Measurements from ENCODE around the gene KAT2A.
A peak's percentile ranks its signal among the peaks of the same experiment; 100 is the strongest.
"Not testable (repeated sequence)": the region's sequence is repeated elsewhere in the genome, so short reads cannot be mapped to it uniquely, and the experiment has no call there.

KAT2A gene
- total RNA-seq, result 46.4 to 50.0 reads per million in 2 experiments

DNA sequence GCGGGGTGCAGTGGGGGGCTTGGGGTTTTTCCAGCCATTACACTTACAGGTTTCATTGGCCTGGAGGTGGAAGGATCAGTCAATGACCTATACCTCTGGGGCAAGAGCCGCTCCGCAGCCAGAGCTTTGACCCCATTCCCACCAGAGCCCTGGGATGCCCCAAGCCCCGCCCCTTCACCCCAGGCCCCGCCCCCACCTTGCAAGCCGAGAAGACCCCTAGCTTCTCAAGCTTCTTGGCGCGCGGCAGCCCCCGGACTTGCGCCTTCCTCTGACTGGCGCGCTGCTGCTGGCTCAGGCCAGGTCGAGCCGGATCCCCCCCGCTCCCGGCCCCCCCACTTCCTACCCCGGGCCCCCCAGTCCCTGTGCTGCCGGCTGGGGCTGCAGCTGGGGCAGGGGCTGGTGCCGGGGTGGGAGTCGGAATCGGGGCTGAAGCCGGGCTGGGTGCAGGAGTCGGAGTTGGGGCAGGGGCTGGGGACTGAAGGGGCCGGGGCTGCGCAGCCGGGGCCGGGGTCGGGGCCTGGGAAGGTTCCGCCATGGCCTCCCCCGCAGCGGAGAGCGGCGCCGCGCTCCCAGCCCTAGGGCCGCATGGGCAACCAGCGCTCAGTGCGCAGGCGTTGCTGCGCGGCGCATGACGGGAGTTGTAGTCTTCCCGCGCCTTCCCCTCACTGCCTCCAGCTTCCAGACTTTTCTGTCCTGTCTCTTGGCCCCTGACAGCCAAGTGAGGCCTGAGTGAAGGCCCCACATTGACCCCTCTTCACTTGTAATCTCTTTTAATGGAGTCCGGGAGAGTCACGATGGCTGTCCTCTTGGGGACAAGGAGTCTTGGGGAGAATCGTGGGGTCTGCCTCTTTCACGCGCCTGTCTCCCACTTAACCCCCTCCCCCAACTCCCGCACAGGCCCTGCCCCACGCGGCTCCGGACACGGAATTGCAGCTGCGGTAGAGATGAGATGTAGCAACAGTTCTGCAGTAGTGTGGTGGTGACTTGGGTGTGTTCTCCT lies at the start of gene KAT2A:
Gene KAT2A, minus strand, starts transcription at position 598 of the 1,000 bp plus-strand sequence. Its CDS starts 63 bp downstream, at position 535.
- peak; percentile 62 for DNase-seq (ENCODE audit: low read depth)

DNA sequence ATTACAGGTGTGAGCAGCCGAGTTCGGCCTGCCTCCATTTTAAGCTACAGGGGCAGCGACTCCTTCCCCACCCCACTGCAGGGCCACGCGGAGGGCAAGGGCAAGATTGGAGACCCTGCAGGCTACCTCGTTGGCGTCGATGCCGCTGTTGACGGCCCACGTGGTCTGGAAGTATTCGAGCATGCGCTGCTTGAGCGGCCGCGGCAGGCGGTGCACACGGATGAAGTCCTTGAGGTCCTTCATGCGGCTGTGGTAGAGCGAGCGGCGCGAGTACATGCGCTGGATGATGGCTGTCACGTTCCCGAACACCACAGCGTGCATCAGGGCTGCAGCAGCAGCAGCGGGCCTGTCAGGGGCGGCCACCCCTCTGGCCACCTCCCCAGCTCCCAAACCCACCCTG lies 48.2 kb upstream of the KAT2A start:
- DNase-seq (ENCODE audit: low read depth), result no peak

DNA sequence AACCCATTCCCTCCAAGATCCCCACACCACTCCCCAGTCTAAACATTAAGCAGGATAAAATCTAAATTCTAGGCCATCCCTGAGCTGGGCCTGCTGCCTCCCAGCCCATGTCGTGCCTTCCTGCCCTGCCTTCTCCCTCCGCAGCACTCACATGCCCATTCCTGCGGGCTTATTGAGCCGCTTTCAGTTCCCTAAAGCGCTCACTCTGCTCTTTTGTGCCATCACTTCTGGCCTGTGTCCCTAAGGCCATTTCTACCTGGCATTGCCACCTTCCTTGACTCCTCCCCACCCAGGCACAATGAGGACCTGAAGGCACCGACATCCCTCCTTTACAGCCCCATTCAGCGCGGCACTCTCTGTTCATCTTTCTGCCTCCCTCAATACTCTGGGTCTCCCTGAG lies 46.6 kb upstream of the KAT2A start:
- DNase-seq (ENCODE audit: low read depth), result no peak

DNA sequence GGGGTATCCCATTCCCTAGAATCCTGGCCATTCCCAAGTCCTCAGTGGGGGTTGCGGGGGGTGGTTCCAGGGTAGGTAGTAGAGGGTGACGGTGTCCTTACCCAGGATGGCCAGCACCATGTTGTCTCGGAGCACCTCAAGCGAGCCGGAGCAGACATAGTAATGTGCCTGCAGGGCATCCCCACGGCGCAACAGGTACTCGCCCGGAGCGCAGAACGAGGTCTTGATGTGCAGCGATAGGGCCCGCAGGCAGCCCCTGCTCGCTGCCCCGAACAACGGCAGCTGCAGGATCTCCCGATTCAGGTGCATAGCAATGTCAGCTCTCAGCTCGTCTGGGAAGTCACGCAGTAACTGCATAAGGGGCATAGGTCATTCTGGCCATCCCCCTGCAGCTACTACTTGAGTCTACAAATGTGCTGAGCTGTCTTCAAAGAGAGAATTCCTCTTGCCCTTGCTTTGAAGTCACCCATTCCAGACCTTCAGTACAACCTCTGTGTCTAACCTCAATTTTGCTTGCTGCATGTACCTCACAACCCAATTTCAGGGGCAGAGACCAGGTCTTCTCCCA lies 45.1 kb upstream of the KAT2A start:
- DNase-seq (ENCODE audit: low read depth), result no peak

DNA sequence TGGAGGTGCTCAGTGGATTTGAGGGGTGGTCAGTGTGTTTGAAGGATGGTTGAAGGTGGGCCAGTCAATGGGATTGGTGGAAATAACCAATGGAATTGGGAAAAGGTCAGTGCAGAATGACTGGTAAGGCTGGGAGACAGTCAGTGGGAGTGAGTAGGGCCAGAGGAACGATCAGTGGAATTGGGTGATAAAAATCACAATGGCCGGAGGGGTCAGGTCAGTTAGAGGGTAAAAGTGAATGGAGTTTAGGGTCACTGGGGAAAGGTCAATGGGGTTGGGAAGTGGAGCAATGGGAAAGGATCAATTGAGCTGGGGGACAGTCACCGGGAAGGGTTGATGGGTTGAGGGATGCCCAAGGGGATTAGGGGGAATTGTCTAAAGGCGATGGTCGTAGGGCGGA lies 44.6 kb upstream of the KAT2A start:
- DNase-seq (ENCODE audit: low read depth), result no peak

DNA sequence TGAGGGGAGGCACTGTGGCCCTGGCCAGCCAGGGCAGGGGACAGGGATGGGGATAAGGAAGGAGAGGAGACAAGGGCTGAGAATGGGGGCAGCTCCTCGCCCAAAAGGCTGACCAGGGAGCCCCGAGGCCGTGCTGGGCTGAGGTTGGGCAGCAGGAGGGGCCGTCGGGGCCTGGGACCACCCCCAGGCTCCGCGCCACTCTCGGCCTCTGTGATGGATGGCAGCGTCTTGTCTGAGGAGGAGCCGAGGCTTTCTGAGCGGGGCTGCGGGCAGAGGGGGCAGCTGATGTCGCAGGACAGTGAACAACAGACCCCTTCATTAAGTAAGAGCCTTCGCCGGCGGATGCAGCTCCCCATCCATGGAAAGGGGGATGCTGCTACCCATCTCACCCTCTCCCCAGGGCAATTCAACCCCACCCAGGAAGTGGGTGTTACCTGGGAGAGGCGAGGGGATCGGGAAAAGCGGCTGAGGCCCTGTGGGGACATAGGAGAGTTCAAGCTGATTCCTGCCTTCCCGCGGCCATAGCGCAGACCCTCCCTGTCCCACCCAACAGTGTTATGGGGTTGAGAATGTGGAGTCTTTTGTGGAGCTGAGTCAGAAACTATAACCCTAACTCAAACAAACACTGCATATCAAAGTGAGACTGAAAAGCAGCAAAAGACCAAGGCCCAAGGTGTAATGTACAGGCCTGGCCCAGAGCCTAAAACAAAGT lies 42.7 kb upstream of the KAT2A start:
- no peak for DNase-seq (ENCODE audit: low read depth)

DNA sequence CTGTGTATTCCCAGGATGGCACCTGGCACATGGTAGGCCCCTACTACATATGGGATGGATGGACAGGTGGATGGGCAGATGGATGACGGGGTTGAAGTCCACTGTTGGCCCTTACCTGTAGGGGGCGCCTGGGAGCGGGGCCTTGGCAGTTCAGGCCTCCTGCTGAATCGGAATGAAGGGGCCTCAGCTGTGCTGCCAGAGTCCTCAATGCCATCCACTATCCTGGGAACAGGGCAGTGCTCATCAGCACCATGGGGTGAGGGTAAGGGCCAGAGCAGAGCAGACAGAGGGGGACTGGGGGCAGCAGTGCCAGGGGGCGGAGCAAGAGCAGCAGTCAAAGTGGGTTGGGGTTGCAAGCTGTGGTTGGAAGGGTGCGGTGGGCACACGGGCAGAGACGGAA lies 41.9 kb upstream of the KAT2A start:
- no peak for DNase-seq (ENCODE audit: low read depth)

DNA sequence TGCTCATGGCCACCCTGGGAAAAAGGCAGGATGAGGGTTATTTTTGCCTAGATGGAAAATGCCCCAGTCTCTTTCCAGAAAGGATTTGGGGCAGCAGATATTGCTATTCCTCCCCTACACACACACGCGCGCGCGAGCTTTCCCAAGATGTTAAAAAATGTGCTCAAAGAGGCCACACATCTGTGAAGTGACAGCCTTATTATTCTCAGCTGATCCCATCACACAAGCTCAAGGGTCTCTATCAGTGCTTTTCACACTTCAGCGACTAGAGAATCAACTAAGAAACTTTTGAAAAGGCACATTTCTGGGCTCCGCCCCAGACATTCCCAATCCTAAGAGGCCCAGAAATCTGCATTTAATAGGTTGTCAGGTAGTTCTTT lies 39.4 kb upstream of the KAT2A start:
- no peak for DNase-seq (ENCODE audit: low read depth)

DNA sequence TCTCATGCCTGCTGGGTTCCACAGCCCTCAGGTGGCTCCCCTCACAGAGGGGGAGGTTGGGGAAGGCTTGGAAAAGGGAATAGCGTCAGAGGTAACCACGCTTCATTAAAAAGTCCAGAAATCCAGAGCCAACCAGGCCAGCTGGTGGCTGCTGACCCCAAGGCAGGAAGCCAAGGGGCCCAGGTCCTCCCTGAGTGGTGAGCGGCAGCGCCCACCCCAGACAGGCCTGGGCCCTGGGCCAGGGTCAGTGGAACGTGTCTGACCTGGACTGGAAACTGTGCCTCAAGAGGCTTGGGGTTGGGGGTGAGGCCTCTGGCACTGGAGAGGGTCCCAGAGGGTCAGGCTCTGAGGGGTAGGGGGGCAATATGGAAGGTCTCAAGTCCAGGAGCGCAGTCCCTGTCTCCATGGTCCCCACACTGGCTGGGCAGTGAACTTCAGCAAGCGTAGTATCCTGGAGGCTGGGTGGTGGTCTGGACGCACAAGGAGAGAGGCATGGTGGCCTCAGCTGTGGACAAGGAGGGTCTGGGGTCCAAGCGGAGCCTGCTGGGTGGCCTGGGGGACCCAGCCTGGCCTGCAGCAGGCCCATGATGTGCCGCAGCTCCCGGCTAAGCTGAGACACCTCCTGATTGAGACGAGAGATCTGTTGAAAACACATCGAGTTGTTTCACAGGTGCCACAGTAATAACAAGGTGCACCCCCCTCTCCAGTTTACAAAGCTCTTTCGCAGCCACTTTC lies 38.8 kb upstream of the KAT2A start:
- no peak for DNase-seq (ENCODE audit: low read depth)

DNA sequence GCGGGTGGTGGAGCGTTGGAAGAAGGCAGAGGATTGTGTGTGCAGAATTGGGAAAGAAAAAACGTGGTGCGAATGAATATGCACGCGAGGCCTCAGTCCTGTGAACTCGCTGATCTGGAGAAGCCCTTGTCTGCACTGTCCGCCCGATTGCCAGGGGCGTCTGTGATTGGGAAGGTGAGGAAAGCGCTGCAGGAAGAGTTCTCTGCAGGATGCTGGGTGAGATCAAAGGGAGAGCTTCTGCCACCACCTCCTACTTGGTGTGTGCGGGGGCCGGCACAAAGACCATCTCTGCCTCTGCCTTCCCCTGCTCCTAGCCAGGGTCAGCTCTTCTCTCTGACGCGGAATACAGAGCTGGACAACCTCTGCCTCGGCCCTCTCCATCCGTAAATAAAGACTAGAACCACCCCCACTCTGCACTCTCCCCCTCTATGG lies 34.5 kb upstream of the KAT2A start:
- DNase-seq (ENCODE audit: low read depth), result no peak

DNA sequence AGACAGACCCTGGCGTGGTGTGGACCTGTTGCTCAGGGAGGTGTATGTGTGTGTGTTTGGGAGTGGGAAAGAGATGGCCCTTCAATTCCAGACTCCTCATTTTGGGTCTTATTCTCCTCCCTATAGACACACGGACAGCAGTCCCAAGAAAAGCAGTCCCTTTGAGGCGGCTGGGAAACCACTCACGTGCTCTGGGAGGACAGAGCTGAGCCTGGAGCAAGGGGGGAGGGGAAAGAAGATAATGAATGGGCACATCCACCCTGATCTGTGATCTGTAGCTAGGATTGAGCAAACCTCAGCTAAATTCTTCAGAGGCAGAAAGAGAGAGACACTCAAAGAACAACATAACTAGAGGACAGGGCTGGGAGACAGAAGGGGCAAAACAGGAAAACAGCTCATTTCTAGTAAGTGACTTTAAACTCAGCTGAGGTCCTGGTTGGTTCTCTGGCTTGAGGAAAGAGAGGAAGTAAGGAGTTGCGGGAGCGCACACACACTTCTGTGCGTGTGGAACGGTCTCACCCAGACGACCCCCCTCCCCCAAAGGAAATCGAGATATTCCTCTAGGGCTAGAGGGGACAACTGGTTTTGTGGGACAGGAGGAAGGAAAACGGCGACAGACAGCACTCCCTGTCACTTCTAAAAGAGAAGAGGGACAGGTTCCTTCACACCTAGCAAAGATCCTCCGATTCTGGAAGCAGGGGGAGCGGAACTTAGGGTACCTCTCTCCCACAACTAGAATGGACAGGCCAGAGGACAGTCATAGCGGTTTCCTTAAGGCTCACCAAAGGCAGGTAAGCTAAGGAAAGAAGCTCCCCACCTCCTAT lies 33.0 kb upstream of the KAT2A start:
- DNase-seq (ENCODE audit: low read depth), result no peak

DNA sequence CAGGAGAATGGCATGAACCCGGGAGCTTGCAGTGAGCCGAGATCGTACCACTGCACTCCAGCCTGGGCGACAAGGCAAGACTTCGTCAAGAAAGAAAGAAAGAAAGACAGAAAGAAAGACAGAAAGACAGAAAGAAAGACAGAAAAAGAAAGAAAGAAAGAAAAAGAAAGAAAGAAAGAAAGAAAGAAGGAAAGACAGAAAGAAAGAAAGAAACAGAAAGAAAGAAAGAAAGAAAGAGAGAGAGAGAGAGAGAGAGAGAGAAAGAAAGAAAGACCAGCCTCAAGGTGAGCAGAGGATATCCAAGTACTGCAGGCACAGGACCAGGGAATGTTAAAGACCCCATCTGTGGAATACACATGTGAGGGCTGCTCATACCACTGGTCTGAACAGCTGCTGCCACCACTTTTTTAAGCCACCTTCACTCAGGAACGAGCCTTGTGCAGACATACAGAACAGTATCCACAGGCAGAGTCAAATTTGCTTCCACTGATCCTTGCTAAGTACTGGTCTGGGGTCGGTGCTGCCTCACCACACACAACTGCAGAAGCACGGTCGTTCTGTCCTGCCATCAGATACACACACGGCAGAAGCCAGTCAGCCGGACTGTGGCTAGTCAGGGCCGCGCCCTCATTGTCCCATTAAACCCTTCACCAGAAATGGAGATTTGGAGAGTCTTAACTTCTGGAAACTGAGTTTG lies 25.9 kb upstream of the KAT2A start:
- DNase-seq (ENCODE audit: low read depth), result no peak

DNA sequence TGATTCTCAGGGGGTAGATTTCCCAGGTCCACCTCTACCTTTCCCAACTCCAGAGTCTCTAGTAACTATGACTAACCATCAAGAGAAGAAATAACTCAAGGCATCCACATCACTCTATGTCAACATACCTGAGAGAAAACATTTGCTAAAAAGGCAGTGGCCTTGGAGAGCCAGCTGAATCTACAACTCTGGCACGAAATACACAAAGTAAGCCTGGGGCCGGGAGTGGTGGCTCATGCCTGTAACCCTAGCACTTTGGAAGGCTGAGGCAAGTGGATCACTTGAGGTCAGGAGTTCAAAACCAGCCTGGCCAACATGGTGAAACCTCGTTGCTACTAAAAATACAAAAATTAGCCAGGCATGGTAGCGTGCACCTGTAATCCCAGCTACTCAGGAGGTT lies 22.0 kb upstream of the KAT2A start:
- DNase-seq (ENCODE audit: low read depth), result not testable (repeated sequence)

DNA sequence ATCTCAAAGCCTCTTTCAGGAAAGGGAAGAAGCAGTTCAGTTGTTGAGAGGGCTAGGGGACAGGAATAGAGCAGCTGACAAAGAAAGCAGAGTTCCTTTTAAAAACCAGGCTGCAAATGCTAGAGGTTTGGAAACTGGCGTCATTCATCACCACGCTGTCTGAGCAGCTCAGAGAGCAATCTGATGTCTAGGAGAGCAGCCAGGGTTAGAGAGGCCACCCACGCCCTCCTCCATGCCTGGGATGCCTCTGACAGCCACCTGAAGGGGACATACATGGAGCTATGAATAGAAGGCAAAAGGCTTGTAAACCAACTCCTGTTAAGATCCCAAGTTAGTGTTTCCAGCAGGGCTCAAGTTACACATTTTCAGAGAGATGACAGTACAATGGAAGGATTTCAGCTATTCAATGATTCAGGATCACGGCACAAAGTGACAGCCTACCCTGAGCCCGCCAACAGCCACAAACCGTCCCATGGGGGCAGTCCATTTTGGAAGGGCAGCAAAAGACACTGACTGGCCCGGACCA lies 21.3 kb upstream of the KAT2A start:
- no peak for DNase-seq (ENCODE audit: low read depth)

DNA sequence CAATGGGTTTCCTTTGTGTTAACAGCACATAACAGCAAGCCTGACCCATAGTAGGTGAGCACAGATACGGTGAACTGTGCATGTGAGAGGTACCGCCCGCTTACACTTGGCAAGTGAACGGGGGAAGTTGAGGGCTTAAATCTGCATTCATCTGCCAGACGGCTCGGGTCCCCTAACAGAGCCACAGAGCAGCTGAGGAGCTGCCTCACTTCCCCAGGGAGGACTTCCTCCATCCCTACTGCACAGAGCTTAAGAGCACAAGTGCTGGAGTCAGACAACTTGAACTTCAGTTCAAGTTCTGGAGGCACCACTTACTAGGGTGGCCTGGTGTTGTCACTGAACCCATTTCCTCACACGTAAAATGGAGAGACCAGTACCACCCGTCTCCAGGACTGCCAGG lies 20.2 kb upstream of the KAT2A start:
- DNase-seq (ENCODE audit: low read depth), result no peak

DNA sequence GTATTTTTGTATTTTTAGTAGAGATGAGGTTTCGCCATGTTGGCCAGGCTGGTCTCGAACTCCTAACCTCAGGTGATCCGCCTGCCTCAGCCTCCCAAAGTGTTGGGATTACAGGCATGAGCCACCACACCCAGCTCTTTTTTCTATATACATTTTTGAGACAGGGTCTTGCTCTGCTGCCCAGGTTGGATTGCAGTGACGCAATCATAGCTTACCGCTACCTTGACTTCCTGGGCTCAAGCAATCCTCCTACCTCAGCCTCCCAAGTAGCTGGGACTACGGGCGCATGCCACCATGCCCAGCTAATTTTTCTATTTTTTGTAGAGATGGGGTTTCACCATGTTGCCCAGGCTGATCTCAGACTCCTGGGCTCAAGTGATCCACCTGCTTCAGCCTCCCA lies 19.5 kb upstream of the KAT2A start:
- DNase-seq (ENCODE audit: low read depth), result not testable (repeated sequence)

DNA sequence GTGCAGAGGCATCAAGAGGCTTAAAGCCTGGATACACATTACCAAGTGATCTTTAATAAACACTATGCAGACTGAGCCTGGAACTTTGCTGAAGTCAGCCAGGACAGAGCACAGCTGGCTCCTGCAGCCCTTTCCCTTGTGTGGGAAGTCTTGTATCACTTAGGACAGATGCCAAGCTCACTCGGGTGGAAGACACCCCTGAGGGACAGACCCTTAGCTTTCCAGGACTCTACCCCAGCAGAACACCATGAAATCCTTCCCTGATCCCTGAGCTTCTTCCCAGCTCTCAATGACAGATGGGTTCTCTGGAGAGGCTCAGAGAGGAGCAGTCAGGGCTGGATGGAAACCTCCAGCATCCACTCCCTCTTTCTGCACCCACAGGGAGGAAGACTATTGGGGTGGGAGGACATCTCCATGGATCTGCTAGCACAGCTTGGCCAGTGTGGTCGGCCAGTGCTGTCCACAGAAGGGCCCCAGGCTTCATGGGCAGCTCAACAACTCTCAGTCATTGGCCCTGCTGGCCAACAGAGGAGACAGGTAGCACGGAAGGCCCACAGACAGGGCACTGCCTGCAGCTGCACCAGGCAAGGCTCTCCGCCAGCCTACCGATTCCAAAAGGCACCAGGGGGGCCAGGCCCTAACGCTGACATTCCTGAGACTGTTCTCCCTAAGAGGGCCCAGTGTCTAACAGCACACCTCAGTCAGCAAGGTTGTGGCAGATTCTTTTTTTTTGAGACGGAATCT lies 17.8 kb upstream of the KAT2A start:
- no peak for DNase-seq (ENCODE audit: low read depth)

DNA sequence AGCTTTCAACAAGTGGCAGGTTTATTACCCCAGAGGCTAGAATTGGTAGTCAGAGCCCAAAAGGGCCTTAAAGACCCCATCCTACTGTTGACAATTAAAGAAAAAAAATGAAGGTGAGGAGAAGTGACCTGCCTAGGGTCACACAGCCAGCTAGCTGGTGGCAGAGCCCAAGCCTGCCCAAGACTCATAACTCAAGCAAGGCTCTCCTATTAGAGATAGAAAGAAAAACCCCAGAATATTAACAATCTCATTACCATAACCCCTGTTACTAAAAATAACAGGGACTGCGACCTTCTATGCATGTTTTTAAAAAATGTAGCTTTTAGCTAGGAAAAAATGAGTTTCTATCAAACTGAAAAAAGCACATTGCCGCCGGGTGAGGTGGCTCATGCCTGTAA lies 15.5 kb upstream of the KAT2A start:
- no peak for DNase-seq (ENCODE audit: low read depth)

Data from T follicular helper cell (primary cell).